ENCODE measurements around the gene KCNQ5. TPM values are rescaled to one million over a fixed set of nuclear protein-coding genes. Genes with fewer than 3 reads are reported as not detected.
"Not testable (repeated sequence)": the region's sequence is repeated elsewhere in the genome, so short reads cannot be mapped to it uniquely, and the experiment has no call there.

Gene KCNQ5
- total RNA-seq, 1 experiment from 2014 or later, result 9.4 TPM

GRCh38 chr6:72976484-72976883 is 354.6 kb downstream of the KCNQ5 start:
- H3K36me3 ChIP-seq (ENCODE audit: control insufficient read depth, insufficient read depth, low read length), result no peaks in the 10 kb centered on the region
- DNase-seq (ENCODE audit: low read depth, low spot score), result no peak
- H3K27ac ChIP-seq (ENCODE audit: low read length), result no peak overlapping the region
- no peak for ATAC-seq
- no peaks in the 10 kb centered on the region for H3K9me3 ChIP-seq (ENCODE audit: control insufficient read depth, insufficient read depth, low read depth, low read length)
- H3K27me3 ChIP-seq (ENCODE audit: control insufficient read depth, insufficient read depth, low read length), result no peaks in the 10 kb centered on the region
- TF ChIP-seq POLR2AphosphoS5 (IDR thresholded peaks at IDR 0.05; ENCODE audit: low read depth, low read length) (no peak), REST (IDR thresholded peaks at IDR 0.05; ENCODE audit: insufficient read depth in 1 of 2, low read depth in 2 of 2, low read length in 1 of 2) (no peak), CTCF (IDR thresholded peaks at IDR 0.05) (no peak), SIN3A (IDR thresholded peaks at IDR 0.05; ENCODE audit: borderline replicate concordance, insufficient read depth, low read depth, low read length) (no peak), TCF7L2 (IDR thresholded peaks at IDR 0.05; ENCODE audit: low read depth, low read length) (no peak)
- BruUV-seq (replicated peaks), result no TSS peak
- in situ Hi-C loops (cut with HindIII; ENCODE audit: low pct_unique_long_range_greater_than_20kb, low sequenced_read_pairs) (no loop called here), intact Hi-C loops (cut with micrococcal nuclease; ENCODE audit: unreplicated experiment) (no loop called here)
- H3K4me3 ChIP-seq (ENCODE audit: low read depth in 2 of 2, low read length in 2 of 2), result no peak overlapping the region
- ChIA-PET POLR2A (no interaction called here), CTCF (no interaction called here)
- H3K4me1 ChIP-seq (ENCODE audit: control insufficient read depth, insufficient read depth, low read length), result no peaks in the 10 kb centered on the region

- H3K36me3 ChIP-seq (ENCODE audit: control insufficient read depth, insufficient read depth, low read length), result no peaks in the 10 kb centered on the region
- no peak for DNase-seq (ENCODE audit: low read depth, low spot score)
- ATAC-seq, result no peak
- BruUV-seq (replicated peaks), result no TSS peak
- ChIA-PET CTCF (no interaction called here), POLR2A (no interaction called here)
- in situ Hi-C loops (cut with HindIII; ENCODE audit: low pct_unique_long_range_greater_than_20kb, low sequenced_read_pairs) (no loop called here), intact Hi-C loops (cut with micrococcal nuclease; ENCODE audit: unreplicated experiment) (no loop called here)
- no peak overlapping the region for H3K27ac ChIP-seq (ENCODE audit: low read length)
- H3K9me3 ChIP-seq (ENCODE audit: control insufficient read depth, insufficient read depth, low read depth, low read length), result no peaks in the 10 kb centered on the region
- no peaks in the 10 kb centered on the region for H3K27me3 ChIP-seq (ENCODE audit: control insufficient read depth, insufficient read depth, low read length)
- TF ChIP-seq CTCF (IDR thresholded peaks at IDR 0.05), result no peak
- TF ChIP-seq REST (IDR thresholded peaks at IDR 0.05; ENCODE audit: insufficient read depth in 1 of 2, low read depth in 2 of 2, low read length in 1 of 2), result no peak
- no peak for TF ChIP-seq TCF7L2 (IDR thresholded peaks at IDR 0.05; ENCODE audit: low read depth, low read length)
- TF ChIP-seq POLR2AphosphoS5 (IDR thresholded peaks at IDR 0.05; ENCODE audit: low read depth, low read length), result no peak
- no peak for TF ChIP-seq SIN3A (IDR thresholded peaks at IDR 0.05; ENCODE audit: borderline replicate concordance, insufficient read depth, low read depth, low read length)
- no peak overlapping the region for H3K4me3 ChIP-seq (ENCODE audit: low read depth in 2 of 2, low read length in 2 of 2)
- no peaks in the 10 kb centered on the region for H3K4me1 ChIP-seq (ENCODE audit: control insufficient read depth, insufficient read depth, low read length)
Measured at GRCh38 chr6:72977114-72977513, 355.2 kb downstream of the KCNQ5 start.

- CTCF ChIA-PET; H3K27ac ChIP-seq (ENCODE audit: low read length); ATAC-seq; H3K4me1 ChIP-seq (ENCODE audit: control insufficient read depth, insufficient read depth, low read length); H3K9me3 ChIP-seq (ENCODE audit: control insufficient read depth, insufficient read depth, low read depth, low read length); intact Hi-C loops (cut with micrococcal nuclease; ENCODE audit: unreplicated experiment); H3K27me3 ChIP-seq (ENCODE audit: control insufficient read depth, insufficient read depth, low read length); H3K36me3 ChIP-seq (ENCODE audit: control insufficient read depth, insufficient read depth, low read length); DNase-seq (ENCODE audit: low read depth, low spot score); BruUV-seq (replicated peaks); POLR2A ChIA-PET; in situ Hi-C loops (cut with HindIII; ENCODE audit: low pct_unique_long_range_greater_than_20kb, low sequenced_read_pairs); H3K4me3 ChIP-seq (ENCODE audit: low read depth in 2 of 2, low read length in 2 of 2): not testable (repeated sequence)
Measured at GRCh38 chr6:72978808-72979207, 356.9 kb downstream of the KCNQ5 start.

Data from Panc1 (cell line).